Esophagus squamous epithelium (tissue), 4 donors: ENCODE measurements around the gene CGB3.
"Not testable (repeated sequence)": the region's sequence is repeated elsewhere in the genome, so short reads cannot be mapped to it uniquely, and the experiment has no call there.

ENCODE experiments used
- POLR2A ChIP-seq, 4 donors: fragments of 450-650 bp; IDR thresholded peaks; one replicate each; pipeline ENCODE4 v1.6.1; 2017; ENCODE audit warnings: antibody characterized with exemption in 4 of 4, mild to moderate bottlenecking in 4 of 4, moderate library complexity in 3 of 4
- TF ChIP-seq, protein P1 (sequence below), 6 experiments: fragments of 450-650 bp in 4 of 6; fragments of 200-600 bp in 2 of 6; sonication (generic) in 2 of 6; IDR thresholded peaks; one replicate each; pipeline ENCODE4 v1.5.1; 2016 to 2019; ENCODE audit warnings: antibody characterized with exemption in 6 of 6, mild to moderate bottlenecking in 4 of 6, moderate library complexity in 4 of 6

DNA sequence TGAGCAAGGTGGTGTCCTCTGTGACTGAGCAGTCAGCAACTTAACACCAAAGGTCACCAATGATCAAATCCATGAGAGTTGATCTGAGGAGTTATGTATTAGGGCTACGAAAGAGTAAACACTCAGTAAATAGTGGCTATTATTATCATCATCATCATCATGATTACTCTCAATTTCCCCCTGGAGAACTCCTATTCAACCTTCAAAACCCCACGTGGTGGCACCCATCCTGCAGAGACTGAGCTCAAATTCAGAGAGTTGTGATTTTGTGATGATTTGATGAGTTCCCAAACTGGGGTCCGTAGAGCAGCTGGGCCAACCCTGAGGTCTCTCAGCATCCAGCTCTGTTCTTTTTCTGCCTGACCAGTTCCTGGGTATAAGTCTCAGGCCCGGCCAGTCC lies 25.7 kb upstream of the CGB3 start:
- TF ChIP-seq, protein P1, sequence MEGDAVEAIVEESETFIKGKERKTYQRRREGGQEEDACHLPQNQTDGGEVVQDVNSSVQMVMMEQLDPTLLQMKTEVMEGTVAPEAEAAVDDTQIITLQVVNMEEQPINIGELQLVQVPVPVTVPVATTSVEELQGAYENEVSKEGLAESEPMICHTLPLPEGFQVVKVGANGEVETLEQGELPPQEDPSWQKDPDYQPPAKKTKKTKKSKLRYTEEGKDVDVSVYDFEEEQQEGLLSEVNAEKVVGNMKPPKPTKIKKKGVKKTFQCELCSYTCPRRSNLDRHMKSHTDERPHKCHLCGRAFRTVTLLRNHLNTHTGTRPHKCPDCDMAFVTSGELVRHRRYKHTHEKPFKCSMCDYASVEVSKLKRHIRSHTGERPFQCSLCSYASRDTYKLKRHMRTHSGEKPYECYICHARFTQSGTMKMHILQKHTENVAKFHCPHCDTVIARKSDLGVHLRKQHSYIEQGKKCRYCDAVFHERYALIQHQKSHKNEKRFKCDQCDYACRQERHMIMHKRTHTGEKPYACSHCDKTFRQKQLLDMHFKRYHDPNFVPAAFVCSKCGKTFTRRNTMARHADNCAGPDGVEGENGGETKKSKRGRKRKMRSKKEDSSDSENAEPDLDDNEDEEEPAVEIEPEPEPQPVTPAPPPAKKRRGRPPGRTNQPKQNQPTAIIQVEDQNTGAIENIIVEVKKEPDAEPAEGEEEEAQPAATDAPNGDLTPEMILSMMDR (IDR thresholded peaks at IDR 0.05): not testable (repeated sequence)
- TF ChIP-seq POLR2A (IDR thresholded peaks at IDR 0.05): not testable (repeated sequence)
